Tibial nerve (tissue), 4 donors: Measurements from ENCODE around the gene ZNF341. TPM values are rescaled to one million over a fixed set of nuclear protein-coding genes. Genes with fewer than 3 reads are reported as not detected.

Experiments
- DNase-seq, 2 donors: peaks; one replicate each; pipeline ENCODE4 v3.0.0-alpha.2; 2019; ENCODE audit warnings: low spot score in 2 of 2
- H3K27ac ChIP-seq, 4 donors: fragments of 200-600 bp; sonication (generic) in 3 of 4; one replicate each; pipeline ENCODE4 v1.5.1; 2017 to 2019; ENCODE audit warnings: mild to moderate bottlenecking in 1 of 4
- H3K27me3 ChIP-seq, 2 donors: fragments of 200-600 bp; sonication (generic) in 1 of 2; one replicate each; pipeline versions ENCODE4 v1.5.1 to v1.6.0; 2017 to 2019
- H3K36me3 ChIP-seq, 3 donors: fragments of 200-600 bp; sonication (generic); one replicate each; pipeline ENCODE4 v1.5.1; 2018 to 2019
- H3K4me1 ChIP-seq, 4 donors: fragments of 200-600 bp; sonication (generic) in 3 of 4; one replicate each; pipeline ENCODE4 v1.5.1; 2017 to 2019
- H3K4me3 ChIP-seq, 4 donors: fragments of 200-600 bp; sonication (generic) in 3 of 4; one replicate each; pipeline ENCODE4 v1.5.1; 2017 to 2019; ENCODE audit warnings: mild to moderate bottlenecking in 1 of 4, moderate library complexity in 1 of 4
- H3K9me3 ChIP-seq, 4 donors: fragments of 200-600 bp; sonication (generic) in 3 of 4; one replicate each; pipeline ENCODE4 v1.5.1; 2017 to 2019
- CTCF ChIP-seq, 5 experiments: fragments of 200-600 bp in 3 of 5; fragments of 450-650 bp in 2 of 5; sonication (generic) in 3 of 5; IDR thresholded peaks; one replicate each; pipeline ENCODE4 v1.5.1; 2016 to 2019; ENCODE audit warnings: antibody characterized with exemption in 5 of 5, mild to moderate bottlenecking in 3 of 5, moderate library complexity in 2 of 5
- EP300 ChIP-seq, 2 donors: sonication (generic); formaldehyde crosslinking; IDR thresholded peaks; one replicate each; pipeline ENCODE4 v1.6.1; 2017; ENCODE audit warnings: antibody characterized with exemption in 2 of 2, mild to moderate bottlenecking in 1 of 2
- POLR2A ChIP-seq, 2 donors: fragments of 450-650 bp; IDR thresholded peaks; one replicate each; pipeline ENCODE4 v1.6.1; 2017; ENCODE audit warnings: antibody characterized with exemption in 2 of 2, mild to moderate bottlenecking in 2 of 2, moderate library complexity in 2 of 2
- WGBS, 2 donors: methylation state at CpG; one replicate each; pipeline ENCODE4 v1.1.5; 2018; 5-methylcytosine and 5-hydroxymethylcytosine counted together
- total RNA-seq, 4 donors: library from RNA; depleted of rRNA; stranded (reverse); fragments of >200 nt; gene quantifications; one replicate each; pipeline ENCODE4 v1.1.0, GENCODE V29; 2016

Gene ZNF341
- total RNA-seq, 4 donors from 2014 or later = 1.7 to 4.8 (median 2.1) TPM

GRCh38 chr20:33812152-33812849 lies 80.5 kb downstream of the ZNF341 start:
- WGBS, 2 donors = 8 to 9% methylated on average over 14 of the region's 14 CpGs
- peak; percentile 42 to 68 for DNase-seq
- peaks cover 0 to 49% (median 17%) of the 10 kb centered on the region in 4 donors for H3K4me1 ChIP-seq

GRCh38 chr20:33812908-33813462 lies 81.2 kb downstream of the ZNF341 start:
- 22 to 24% methylated on average over 10 of the region's 10 CpGs for WGBS, 2 donors
- TF ChIP-seq EP300 (IDR thresholded peaks at IDR 0.05) (no peak), CTCF (IDR thresholded peaks at IDR 0.05) (no peak), POLR2A (IDR thresholded peaks at IDR 0.05) (no peak)
- peak overlapping the region in 3 of 4 donors; percentile 86 to 97 (median 94) for H3K27ac ChIP-seq
- peak overlapping the region; percentile 70 to 93 (median 80) for H3K4me3 ChIP-seq
- H3K36me3 ChIP-seq = no peaks in the 10 kb centered on the region
- DNase-seq = no peak
- H3K4me1 ChIP-seq = peaks cover 0 to 55% (median 20%) of the 10 kb centered on the region in 4 donors
- no peaks in the 10 kb centered on the region for H3K27me3 ChIP-seq
- H3K9me3 ChIP-seq = no peaks in the 10 kb centered on the region

More at GRCh38 chr20:33812152-33812849, 80.5 kb downstream of the ZNF341 start:
- no peak for TF ChIP-seq POLR2A (IDR thresholded peaks at IDR 0.05)
- peak in 1 of 2 donors; percentile 69 for TF ChIP-seq EP300 (IDR thresholded peaks at IDR 0.05)
- Histone ChIP-seq H3K27ac (peak overlapping the region; percentile 82 to 97 (median 90)), H3K4me3 (peak overlapping the region; percentile 70 to 93 (median 80)), H3K36me3 (no peaks in the 10 kb centered on the region), H3K27me3 (no peaks in the 10 kb centered on the region), H3K9me3 (no peaks in the 10 kb centered on the region)

- H3K4me1 ChIP-seq = peaks cover 0 to 62% (median 23%) of the 10 kb centered on the region in 4 donors
- no peak overlapping the region for H3K4me3 ChIP-seq
- no peak overlapping the region for H3K27ac ChIP-seq
- 64 to 68% methylated on average over 5 of the region's 5 CpGs for WGBS, 2 donors
- H3K36me3 ChIP-seq = no peaks in the 10 kb centered on the region
- no peaks in the 10 kb centered on the region for H3K27me3 ChIP-seq
- TF ChIP-seq EP300 (IDR thresholded peaks at IDR 0.05) (no peak), POLR2A (IDR thresholded peaks at IDR 0.05) (no peak), CTCF (IDR thresholded peaks at IDR 0.05) (no peak)
- no peaks in the 10 kb centered on the region for H3K9me3 ChIP-seq
- no peak for DNase-seq
Observed at GRCh38 chr20:33814238-33814712, 82.5 kb downstream of the ZNF341 start.

GRCh38 chr20:33815671-33816070 lies 83.9 kb downstream of the ZNF341 start:
- no peak for DNase-seq
- TF ChIP-seq POLR2A (IDR thresholded peaks at IDR 0.05) (no peak), EP300 (IDR thresholded peaks at IDR 0.05) (no peak), CTCF (IDR thresholded peaks at IDR 0.05) (no peak)
- Histone ChIP-seq H3K27ac (no peak overlapping the region), H3K4me3 (no peak overlapping the region), H3K9me3 (no peaks in the 10 kb centered on the region), H3K4me1 (peaks cover 0 to 67% (median 23%) of the 10 kb centered on the region in 4 donors), H3K36me3 (no peaks in the 10 kb centered on the region), H3K27me3 (no peaks in the 10 kb centered on the region)
- 94 to 96% methylated on average over 3 of the region's 3 CpGs for WGBS, 2 donors

- no peak for DNase-seq
- Histone ChIP-seq H3K27ac (no peak overlapping the region), H3K9me3 (no peaks in the 10 kb centered on the region), H3K4me1 (peaks cover 0 to 69% (median 23%) of the 10 kb centered on the region in 4 donors), H3K36me3 (no peaks in the 10 kb centered on the region), H3K4me3 (no peak overlapping the region), H3K27me3 (no peaks in the 10 kb centered on the region)
- no peak for TF ChIP-seq EP300 (IDR thresholded peaks at IDR 0.05)
- TF ChIP-seq CTCF (IDR thresholded peaks at IDR 0.05) = no peak
- TF ChIP-seq POLR2A (IDR thresholded peaks at IDR 0.05) = no peak
- 80 to 86% methylated on average over 1 of the region's 1 CpG for WGBS, 2 donors
Observed at GRCh38 chr20:33816191-33816590, 84.4 kb downstream of the ZNF341 start.
